GM12878 (cell line): ENCODE measurements around the gene FAM216A. TPM values are rescaled to one million over a fixed set of nuclear protein-coding genes. Genes with fewer than 3 reads are reported as not detected.
A peak's percentile ranks its signal among the peaks of the same experiment; 100 is the strongest.

Experiments used
- ATF3 ChIP-seq: IDR thresholded peaks from 2 replicates; pipeline ENCODE4 v1.6.1; 2011; ENCODE audit warnings: low read depth, mild to moderate bottlenecking, low read length, moderate library complexity, borderline replicate concordance; ENCODE audit errors: extremely low read depth
- BCL3 ChIP-seq: IDR thresholded peaks from 2 replicates; pipeline ENCODE4 v1.6.1; 2011; ENCODE audit warnings: borderline replicate concordance, low read depth, mild to moderate bottlenecking, moderate library complexity, low read length; ENCODE audit not compliant: insufficient read depth, poor library complexity, severe bottlenecking
- BMI1 ChIP-seq: fragments of 450-650 bp; IDR thresholded peaks from 2 replicates; pipeline ENCODE4 v1.6.1; 2016; ENCODE audit warnings: mild to moderate bottlenecking, moderate library complexity, borderline replicate concordance
- CBX5 ChIP-seq: sonication (generic); IDR thresholded peaks from 2 replicates; pipeline ENCODE4 v1.6.1; 2016; ENCODE audit warnings: low read depth, moderate library complexity, mild to moderate bottlenecking, inconsistent platforms
- DPF2 ChIP-seq: fragments of 450-650 bp; IDR thresholded peaks from 2 replicates; pipeline ENCODE4 v1.6.1; 2017; ENCODE audit warnings: mild to moderate bottlenecking
- HSF1 ChIP-seq: fragments of 150-350 bp; IDR thresholded peaks from 2 replicates; pipeline ENCODE4 v1.6.1; 2014; ENCODE audit warnings: mild to moderate bottlenecking, low read depth, low read length
- IKZF2 ChIP-seq, 2 experiments: fragments of 450-650 bp; IDR thresholded peaks; 2 replicates each; pipeline ENCODE4 v1.6.1; 2017; ENCODE audit warnings: mild to moderate bottlenecking in 2 of 2, moderate library complexity in 2 of 2
- KDM1A ChIP-seq: fragments of 200-600 bp; sonication (generic); IDR thresholded peaks from 2 replicates; pipeline ENCODE4 v1.6.1; 2016; ENCODE audit warnings: borderline replicate concordance
- LARP7 ChIP-seq: fragments of 450-650 bp; IDR thresholded peaks from 2 replicates; pipeline ENCODE4 v1.6.1; 2017; ENCODE audit warnings: mild to moderate bottlenecking
- NBN ChIP-seq: fragments of 450-650 bp; IDR thresholded peaks from 2 replicates; pipeline ENCODE4 v1.6.1; 2016
- NFXL1 ChIP-seq: fragments of 450-650 bp; IDR thresholded peaks from 2 replicates; pipeline ENCODE4 v1.6.1; 2017; ENCODE audit warnings: antibody characterized with exemption, mild to moderate bottlenecking, borderline replicate concordance
- NKRF ChIP-seq: fragments of 450-650 bp; conservative IDR thresholded peaks from 2 replicates; pipeline ENCODE4 v1.6.1; 2017; ENCODE audit warnings: mild to moderate bottlenecking, moderate library complexity
- POLR2A ChIP-seq: IDR thresholded peaks from 2 replicates; pipeline ENCODE4 v1.6.1; 2011; ENCODE audit warnings: low read depth, mild to moderate bottlenecking, low read length
- POLR2AphosphoS5 ChIP-seq: IDR thresholded peaks from 2 replicates; pipeline ENCODE4 v1.6.1; 2011; ENCODE audit warnings: mild to moderate bottlenecking, low read length, inconsistent platforms
- RELA ChIP-seq: fragments of 450-650 bp; IDR thresholded peaks from 2 replicates; pipeline ENCODE4 v1.8.0; 2014; ENCODE audit warnings: borderline replicate concordance; ENCODE audit not compliant: partially characterized antibody
- RELB ChIP-seq: fragments of 450-650 bp; IDR thresholded peaks from 2 replicates; pipeline ENCODE4 v1.6.1; 2017; ENCODE audit warnings: low read depth, mild to moderate bottlenecking, moderate library complexity
- SREBF2 ChIP-seq: IDR thresholded peaks from 2 replicates; pipeline ENCODE4 v1.6.1; 2012; ENCODE audit warnings: mild to moderate bottlenecking, low read length
- STAT3 ChIP-seq: IDR thresholded peaks from 2 replicates; pipeline ENCODE4 v1.6.1; 2011; ENCODE audit warnings: low read depth, low read length, improper control_type of control experiment
- ZZZ3 ChIP-seq: IDR thresholded peaks from 2 replicates; pipeline ENCODE4 v1.6.1; 2011; ENCODE audit warnings: low read depth; ENCODE audit not compliant: control insufficient read depth, insufficient read length
- polyA plus RNA-seq, 11 experiments: library from polyadenylated mRNA; depleted of rRNA in 4 of 11; unstranded in 6 of 11; stranded (reverse) in 5 of 11; fragments of >200 nt; fragmentation: Nextera tagmentation in 4 of 11; fragmentation: Illumina TruSeq in 1 of 11; extraction: Ambion mirVana in 4 of 11; extraction: Trizol in 1 of 11; gene quantifications; 1 replicate in 1 of 11; 2 replicates in 10 of 11; pipeline versions ENCODE4 v1.2.1 to v1.2.3, GENCODE V29; 2011 to 2016; ENCODE audit warnings: inconsistent platforms in 2 of 11, missing spikeins in 2 of 11, low read depth in 1 of 11
- total RNA-seq, 4 experiments: library from RNA; depleted of rRNA in 3 of 4; stranded (reverse); fragments of >200 nt in 3 of 4; fragmentation: Illumina TruSeq in 1 of 4; extraction: Trizol in 1 of 4; gene quantifications; 2 replicates each; pipeline versions ENCODE4 v1.2.1 to v1.2.3, GENCODE V29; 2013 to 2021
- TF ChIP-seq, protein P1 (sequence below), 3 experiments: IDR thresholded peaks in 2 of 3; conservative IDR thresholded peaks in 1 of 3; 2 replicates each; pipeline ENCODE4 v1.5.1; 2011; ENCODE audit warnings: low read depth in 3 of 3, low read length in 3 of 3, mild to moderate bottlenecking in 3 of 3, control low read depth in 2 of 3, moderate library complexity in 2 of 3, inconsistent platforms in 1 of 3, mixed read lengths in 1 of 3; ENCODE audit not compliant: control insufficient read depth in 2 of 3, insufficient read depth in 1 of 3; ENCODE audit errors: extremely low read depth in 1 of 3

FAM216A gene
- total and polyA plus RNA-seq, 10 of the 15 experiments (the other 5 are each of a cell fraction or from before 2014, with no cell fraction given), result 15.0 to 48.3 (median 35.0) TPM

DNA sequence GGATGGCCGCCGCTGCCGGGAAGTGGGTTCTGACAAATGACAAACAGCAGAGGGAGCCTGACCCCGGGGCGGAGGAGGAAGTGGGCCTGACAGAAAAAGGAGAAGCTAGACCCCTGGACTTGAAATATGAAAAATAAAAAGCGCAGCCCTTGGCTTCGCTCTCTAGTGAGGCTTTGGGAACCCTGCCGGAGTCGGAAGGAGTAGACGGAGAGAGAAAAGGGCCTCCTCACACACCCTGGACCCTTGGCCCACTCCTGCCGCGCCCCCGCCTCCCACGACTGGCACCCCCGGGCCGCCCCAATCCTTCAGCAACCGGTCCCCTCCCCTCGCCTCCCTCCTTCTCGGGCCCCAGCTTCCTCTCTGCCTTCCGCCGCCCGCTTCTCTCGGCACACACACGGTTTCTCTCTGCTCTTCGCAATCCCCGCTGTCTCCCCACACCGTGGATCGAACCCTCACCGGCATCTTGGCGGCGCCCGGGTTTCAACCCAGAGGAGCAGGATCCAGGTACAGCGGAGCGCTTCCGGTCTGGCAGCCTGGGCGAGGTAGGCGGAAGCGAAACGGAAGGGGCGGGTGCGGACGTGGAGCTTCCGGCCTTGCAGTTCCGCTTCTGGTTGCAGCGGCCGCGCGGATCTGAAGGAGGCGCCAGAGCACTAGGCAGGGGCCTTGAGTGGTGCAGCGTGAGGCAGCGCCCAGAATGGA, 18.7 kb upstream of the FAM216A start, which contains the start of gene ARPC3 (continued):
- no peak for TF ChIP-seq HSF1
- no peak for TF ChIP-seq ATF3
- no peak for TF ChIP-seq STAT3
- TF ChIP-seq LARP7, result peak; percentile 57
- TF ChIP-seq POLR2AphosphoS5, result peak; percentile 88
- no peak for TF ChIP-seq NKRF
- peak; percentile 39 for TF ChIP-seq RELA
- TF ChIP-seq NFXL1, result no peak
- TF ChIP-seq ZZZ3, result no peak
- no peak for TF ChIP-seq KDM1A
- TF ChIP-seq NBN, result peak; percentile 82
- peak; percentile 73; the same call in 1 of the 2 replicates for TF ChIP-seq CBX5
- peak; percentile 36; the same call in 1 of the 2 replicates for TF ChIP-seq RELB
- TF ChIP-seq, protein P1, sequence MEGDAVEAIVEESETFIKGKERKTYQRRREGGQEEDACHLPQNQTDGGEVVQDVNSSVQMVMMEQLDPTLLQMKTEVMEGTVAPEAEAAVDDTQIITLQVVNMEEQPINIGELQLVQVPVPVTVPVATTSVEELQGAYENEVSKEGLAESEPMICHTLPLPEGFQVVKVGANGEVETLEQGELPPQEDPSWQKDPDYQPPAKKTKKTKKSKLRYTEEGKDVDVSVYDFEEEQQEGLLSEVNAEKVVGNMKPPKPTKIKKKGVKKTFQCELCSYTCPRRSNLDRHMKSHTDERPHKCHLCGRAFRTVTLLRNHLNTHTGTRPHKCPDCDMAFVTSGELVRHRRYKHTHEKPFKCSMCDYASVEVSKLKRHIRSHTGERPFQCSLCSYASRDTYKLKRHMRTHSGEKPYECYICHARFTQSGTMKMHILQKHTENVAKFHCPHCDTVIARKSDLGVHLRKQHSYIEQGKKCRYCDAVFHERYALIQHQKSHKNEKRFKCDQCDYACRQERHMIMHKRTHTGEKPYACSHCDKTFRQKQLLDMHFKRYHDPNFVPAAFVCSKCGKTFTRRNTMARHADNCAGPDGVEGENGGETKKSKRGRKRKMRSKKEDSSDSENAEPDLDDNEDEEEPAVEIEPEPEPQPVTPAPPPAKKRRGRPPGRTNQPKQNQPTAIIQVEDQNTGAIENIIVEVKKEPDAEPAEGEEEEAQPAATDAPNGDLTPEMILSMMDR (IDR thresholded peaks at IDR 0.05 in 2 of 3, conservative IDR thresholded peaks at IDR 0.05 in 1 of 3; ENCODE audit: control insufficient read depth in 2 of 3, extremely low read depth in 1 of 3, insufficient read depth in 1 of 3, low read depth in 3 of 3, low read length in 3 of 3), result peak; percentile 92 to 99 (median 94)
- TF ChIP-seq IKZF2 (IDR thresholded peaks at IDR 0.05), result peak; percentile 47 to 54; a peak in 2 of 4 replicates
- peak; percentile 9 for TF ChIP-seq BCL3
- no peak for TF ChIP-seq BMI1
- TF ChIP-seq POLR2A, result peak; percentile 90
- no peak for TF ChIP-seq SREBF2
- peak; percentile 55; the same call in 1 of the 2 replicates for TF ChIP-seq DPF2
